ENCODE measurements around the gene GP1BB. TPM values are rescaled to one million over a fixed set of nuclear protein-coding genes. Genes with fewer than 3 reads are reported as not detected.

GP1BB gene
- total RNA-seq, 1 donor from 2014 or later, result 2.4 TPM

GRCh38 chr22:19756288-19757128 lies 33.2 kb downstream of the GP1BB start:
- peaks cover 12% of the 10 kb centered on the region for H3K4me1 Mint-ChIP-seq (ENCODE audit: unreplicated experiment)
- H3K27ac Mint-ChIP-seq, result no peak overlapping the region
- no peak for DNase-seq (ENCODE audit: extremely low spot score, unreplicated experiment)
- no peaks in the 10 kb centered on the region for H3K9me3 Mint-ChIP-seq
- TF ChIP-seq, protein P1, sequence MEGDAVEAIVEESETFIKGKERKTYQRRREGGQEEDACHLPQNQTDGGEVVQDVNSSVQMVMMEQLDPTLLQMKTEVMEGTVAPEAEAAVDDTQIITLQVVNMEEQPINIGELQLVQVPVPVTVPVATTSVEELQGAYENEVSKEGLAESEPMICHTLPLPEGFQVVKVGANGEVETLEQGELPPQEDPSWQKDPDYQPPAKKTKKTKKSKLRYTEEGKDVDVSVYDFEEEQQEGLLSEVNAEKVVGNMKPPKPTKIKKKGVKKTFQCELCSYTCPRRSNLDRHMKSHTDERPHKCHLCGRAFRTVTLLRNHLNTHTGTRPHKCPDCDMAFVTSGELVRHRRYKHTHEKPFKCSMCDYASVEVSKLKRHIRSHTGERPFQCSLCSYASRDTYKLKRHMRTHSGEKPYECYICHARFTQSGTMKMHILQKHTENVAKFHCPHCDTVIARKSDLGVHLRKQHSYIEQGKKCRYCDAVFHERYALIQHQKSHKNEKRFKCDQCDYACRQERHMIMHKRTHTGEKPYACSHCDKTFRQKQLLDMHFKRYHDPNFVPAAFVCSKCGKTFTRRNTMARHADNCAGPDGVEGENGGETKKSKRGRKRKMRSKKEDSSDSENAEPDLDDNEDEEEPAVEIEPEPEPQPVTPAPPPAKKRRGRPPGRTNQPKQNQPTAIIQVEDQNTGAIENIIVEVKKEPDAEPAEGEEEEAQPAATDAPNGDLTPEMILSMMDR (conservative IDR thresholded peaks at IDR 0.05), result peak; percentile 54
- H3K27me3 Mint-ChIP-seq, result peaks cover 75% of the 10 kb centered on the region
- H3K4me3 Mint-ChIP-seq, result peak overlapping the region; percentile 73
- no peaks in the 10 kb centered on the region for H3K36me3 Mint-ChIP-seq

- H3K27ac Mint-ChIP-seq, result no peak overlapping the region
- H3K9me3 Mint-ChIP-seq, result no peaks in the 10 kb centered on the region
- peak overlapping the region; percentile 74 for H3K4me3 Mint-ChIP-seq
- TF ChIP-seq, protein P1 (conservative IDR thresholded peaks at IDR 0.05), result no peak
- H3K27me3 Mint-ChIP-seq, result peaks cover 82% of the 10 kb centered on the region
- H3K4me1 Mint-ChIP-seq (ENCODE audit: unreplicated experiment), result peaks cover 14% of the 10 kb centered on the region
- H3K36me3 Mint-ChIP-seq, result no peaks in the 10 kb centered on the region
- no peak for DNase-seq (ENCODE audit: extremely low spot score, unreplicated experiment)
These were observed 34.0 kb downstream of the GP1BB start for GRCh38 chr22:19757140-19757984.

DNA sequence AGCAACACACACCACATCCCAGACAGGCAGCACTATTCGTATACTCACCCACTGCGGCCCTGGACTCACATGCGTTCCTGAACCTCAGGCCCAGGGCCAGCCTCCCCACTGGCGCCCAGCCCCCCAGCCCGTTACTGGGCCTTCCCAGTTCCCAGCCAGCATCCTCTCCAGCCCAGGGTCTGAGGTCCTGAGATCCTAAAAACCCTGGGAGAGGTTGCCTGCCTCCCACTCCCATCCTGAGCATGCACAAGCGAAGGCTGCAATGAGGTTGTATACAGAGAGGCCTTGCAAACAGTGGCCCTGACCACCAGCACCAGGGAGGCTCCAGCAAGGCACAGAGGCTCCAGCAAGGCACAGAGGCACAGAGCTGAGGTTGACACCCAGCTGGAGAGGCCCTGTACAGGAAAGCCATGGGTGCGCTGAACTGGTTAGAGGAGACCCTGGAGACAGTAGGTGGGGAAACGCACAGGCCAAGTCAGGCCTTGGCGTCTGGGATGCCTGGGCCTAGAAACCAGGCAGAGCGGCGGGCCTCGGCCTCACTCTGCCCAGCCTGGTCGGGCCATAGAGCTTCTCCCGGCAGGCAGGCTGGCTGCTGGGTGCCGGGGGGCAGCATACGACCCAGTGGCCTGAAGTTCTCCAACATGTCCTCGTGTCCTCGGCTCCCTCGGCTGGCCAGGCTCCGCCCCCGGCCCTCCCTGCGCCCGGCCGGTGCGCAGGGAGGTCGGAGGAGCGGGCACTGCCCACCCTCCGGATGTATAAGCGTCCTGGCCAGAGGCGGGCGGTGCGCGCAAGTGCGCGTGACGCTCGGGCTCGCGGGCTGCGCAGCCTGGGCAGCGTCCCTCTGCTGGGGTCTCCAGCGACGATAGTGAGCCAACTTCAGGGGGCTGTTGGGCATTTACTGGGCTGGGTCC lies 34.9 kb downstream of the GP1BB start:
- no peaks in the 10 kb centered on the region for H3K9me3 Mint-ChIP-seq
- peak overlapping the region; percentile 74 for H3K4me3 Mint-ChIP-seq
- no peak overlapping the region for H3K27ac Mint-ChIP-seq
- H3K36me3 Mint-ChIP-seq, result no peaks in the 10 kb centered on the region
- DNase-seq (ENCODE audit: extremely low spot score, unreplicated experiment), result no peak
- H3K27me3 Mint-ChIP-seq, result peaks cover 81% of the 10 kb centered on the region
- H3K4me1 Mint-ChIP-seq (ENCODE audit: unreplicated experiment), result peaks cover 14% of the 10 kb centered on the region
- TF ChIP-seq, protein P1 (conservative IDR thresholded peaks at IDR 0.05), result no peak

- Mint-ChIP-seq H3K4me3 (no peak overlapping the region), H3K27ac (no peak overlapping the region), H3K4me1 (ENCODE audit: unreplicated experiment) (peaks cover 14% of the 10 kb centered on the region), H3K36me3 (no peaks in the 10 kb centered on the region), H3K27me3 (peaks cover 81% of the 10 kb centered on the region), H3K9me3 (no peaks in the 10 kb centered on the region)
- TF ChIP-seq, protein P1 (conservative IDR thresholded peaks at IDR 0.05), result no peak
- DNase-seq (ENCODE audit: extremely low spot score, unreplicated experiment), result no peak
These were observed 35.6 kb downstream of the GP1BB start for GRCh38 chr22:19758896-19759426.

All from type B pancreatic cell (in vitro differentiated cells).